CD4-positive, alpha-beta T cell (primary cell): ENCODE measurements around the gene SAMD4A. TPM values are rescaled to one million over a fixed set of nuclear protein-coding genes. Genes with fewer than 3 reads are reported as not detected.

Experiments
- ATAC-seq: fragments of 200-7000 bp; cut with Tn5 transposase; one replicate; pipeline ENCODE4 v1.10.0; 2022; ENCODE audit warnings: mild to moderate bottlenecking; ENCODE audit not compliant: poor library complexity
- CTCF ChIA-PET: fragments of 350-600 bp; sonication (Branson Sonifier 250); formaldehyde crosslinking; loops from one replicate; lab custom pipeline; 2021; ENCODE audit warnings: antibody characterized with exemption, inconsistent platforms; lab: Charles Lee
- POLR2A ChIA-PET: fragments of 350-600 bp; sonication (Branson Sonifier 250); formaldehyde crosslinking; loops from one replicate; lab custom pipeline; 2021; ENCODE audit warnings: antibody characterized with exemption, inconsistent platforms; lab: Charles Lee
- DNase-seq, 14 experiments: peaks; one replicate each; pipeline ENCODE4 v3.0.0-alpha.2; 2013 to 2020; ENCODE audit warnings: mixed read lengths in 2 of 14
- H3K27ac ChIP-seq, 2 donors: one replicate each; pipeline versions ENCODE4 v1.5.1 to v1.7.0; 2013; ENCODE audit warnings: low read length in 2 of 2, low read depth in 1 of 2, mild to moderate bottlenecking in 1 of 2
- H3K27me3 ChIP-seq, 2 experiments: 1 replicate in 1 of 2; 2 replicates in 1 of 2; pipeline versions ENCODE4 v1.6.1 to v1.7.0; 2013; ENCODE audit warnings: low read length in 2 of 2, control low read depth in 1 of 2, mild to moderate bottlenecking in 1 of 2, moderate library complexity in 1 of 2; ENCODE audit not compliant: insufficient read depth in 2 of 2, control insufficient read depth in 1 of 2
- H3K36me3 ChIP-seq: one replicate; pipeline ENCODE4 v1.6.1; 2013; ENCODE audit warnings: low read length, control low read depth; ENCODE audit not compliant: insufficient read depth
- H3K4me1 ChIP-seq: one replicate; pipeline ENCODE4 v1.6.1; 2013; ENCODE audit warnings: low read length, control low read depth; ENCODE audit not compliant: insufficient read depth
- H3K4me3 ChIP-seq: one replicate; pipeline ENCODE4 v1.5.1; 2013; ENCODE audit warnings: mild to moderate bottlenecking, low read length, moderate library complexity
- H3K9me3 ChIP-seq, 2 experiments: 1 replicate in 1 of 2; 2 replicates in 1 of 2; pipeline versions ENCODE4 v1.6.1 to v1.7.0; 2013; ENCODE audit warnings: low read length in 2 of 2, mild to moderate bottlenecking in 2 of 2, control low read depth in 1 of 2, moderate library complexity in 1 of 2; ENCODE audit not compliant: control insufficient read depth in 1 of 2, insufficient read depth in 1 of 2
- H3K27ac Mint-ChIP-seq: one replicate; pipeline ENCODE4 v1.8.0; 2020; ENCODE audit warnings: mixed read lengths
- H3K27me3 Mint-ChIP-seq: one replicate; pipeline ENCODE4 v1.8.0; 2021; ENCODE audit warnings: mixed read lengths
- H3K36me3 Mint-ChIP-seq: one replicate; pipeline ENCODE4 v1.8.0; 2021; ENCODE audit warnings: low read depth, mixed read lengths
- H3K4me1 Mint-ChIP-seq: one replicate; pipeline ENCODE4 v1.8.0; 2021; ENCODE audit warnings: low read depth, mixed read lengths
- H3K4me3 Mint-ChIP-seq: one replicate; pipeline ENCODE4 v1.8.0; 2020; ENCODE audit warnings: mild to moderate bottlenecking, mixed read lengths
- H3K9me3 Mint-ChIP-seq: one replicate; pipeline ENCODE4 v1.8.0; 2020; ENCODE audit warnings: mixed read lengths
- intact Hi-C, 2 experiments: fragments of 100-400 bp; cut with DNase I in 1 of 2; cut with micrococcal nuclease in 1 of 2; formaldehyde crosslinking; loops; one replicate each; pipeline versions ENCODE4 v1.15.1 to v1.9.0; 2023 to 2025; cut with DNase I, micrococcal nuclease
- total RNA-seq, 174 experiments: library from RNA in 2 of 174; stranded (reverse) in 2 of 174; gene quantifications; one replicate each; pipeline ENCODE4 v1.2.3 and lab custom pipeline; 2021 to 2026
- TF ChIP-seq, protein P1 (sequence below): fragments of 200-600 bp; IDR thresholded peaks from one replicate; pipeline ENCODE4 v1.8.0; 2022; ENCODE audit warnings: antibody characterized with exemption, mild to moderate bottlenecking

Gene SAMD4A
- total RNA-seq, 2 experiments from 2014 or later: 1.9 to 2.3 TPM

DNA sequence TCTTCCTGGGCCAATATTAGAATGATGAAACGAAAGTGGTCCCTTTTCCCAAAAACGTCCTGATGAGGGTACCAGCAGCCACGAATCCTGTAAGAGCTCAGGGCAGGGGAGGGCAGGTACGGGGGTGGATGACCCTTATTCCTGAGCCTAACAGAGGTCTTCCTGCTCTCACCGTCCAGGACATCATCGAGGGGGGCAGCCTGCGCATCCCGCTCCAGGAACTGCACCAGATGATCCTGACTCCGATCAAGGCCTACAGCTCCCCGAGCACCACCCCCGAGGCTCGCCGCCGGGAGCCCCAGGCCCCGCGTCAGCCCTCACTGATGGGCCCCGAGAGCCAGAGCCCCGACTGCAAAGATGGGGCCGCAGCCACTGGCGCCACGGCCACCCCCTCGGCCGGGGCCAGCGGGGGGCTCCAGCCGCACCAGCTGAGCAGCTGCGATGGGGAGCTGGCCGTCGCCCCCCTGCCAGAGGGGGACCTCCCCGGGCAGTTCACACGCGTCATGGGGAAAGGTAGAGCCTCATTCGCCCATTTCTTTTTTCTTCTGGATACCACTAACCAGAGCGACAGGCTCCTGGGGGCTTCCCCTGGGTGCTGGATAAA is 193.2 kb downstream of the SAMD4A start:
- H3K4me1 Mint-ChIP-seq: peaks cover 11% of the 10 kb centered on the region
- H3K36me3 Mint-ChIP-seq: no peaks in the 10 kb centered on the region
- TF ChIP-seq, protein P1, sequence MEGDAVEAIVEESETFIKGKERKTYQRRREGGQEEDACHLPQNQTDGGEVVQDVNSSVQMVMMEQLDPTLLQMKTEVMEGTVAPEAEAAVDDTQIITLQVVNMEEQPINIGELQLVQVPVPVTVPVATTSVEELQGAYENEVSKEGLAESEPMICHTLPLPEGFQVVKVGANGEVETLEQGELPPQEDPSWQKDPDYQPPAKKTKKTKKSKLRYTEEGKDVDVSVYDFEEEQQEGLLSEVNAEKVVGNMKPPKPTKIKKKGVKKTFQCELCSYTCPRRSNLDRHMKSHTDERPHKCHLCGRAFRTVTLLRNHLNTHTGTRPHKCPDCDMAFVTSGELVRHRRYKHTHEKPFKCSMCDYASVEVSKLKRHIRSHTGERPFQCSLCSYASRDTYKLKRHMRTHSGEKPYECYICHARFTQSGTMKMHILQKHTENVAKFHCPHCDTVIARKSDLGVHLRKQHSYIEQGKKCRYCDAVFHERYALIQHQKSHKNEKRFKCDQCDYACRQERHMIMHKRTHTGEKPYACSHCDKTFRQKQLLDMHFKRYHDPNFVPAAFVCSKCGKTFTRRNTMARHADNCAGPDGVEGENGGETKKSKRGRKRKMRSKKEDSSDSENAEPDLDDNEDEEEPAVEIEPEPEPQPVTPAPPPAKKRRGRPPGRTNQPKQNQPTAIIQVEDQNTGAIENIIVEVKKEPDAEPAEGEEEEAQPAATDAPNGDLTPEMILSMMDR: no peak
- peaks cover 5% of the 10 kb centered on the region for H3K27me3 Mint-ChIP-seq
- Histone ChIP-seq H3K36me3 (no peaks in the 10 kb centered on the region), H3K4me3 (no peak overlapping the region), H3K9me3 (no peaks in the 10 kb centered on the region), H3K27ac (no peak overlapping the region), H3K4me1 (peaks cover 6% of the 10 kb centered on the region), H3K27me3 (no peaks in the 10 kb centered on the region)
- intact Hi-C loops: loop anchor here in 1 of 2 experiments (5.0 kb wide), 1 partner anchor 63 kb away; no protein-coding TSS in a partner anchor
- H3K27ac Mint-ChIP-seq: no peak overlapping the region
- CTCF ChIA-PET: no interaction called here
- no peak overlapping the region for H3K4me3 Mint-ChIP-seq
- H3K9me3 Mint-ChIP-seq: no peaks in the 10 kb centered on the region
- ATAC-seq: no peak
- POLR2A ChIA-PET: no interaction called here
- DNase-seq: no peak

DNA sequence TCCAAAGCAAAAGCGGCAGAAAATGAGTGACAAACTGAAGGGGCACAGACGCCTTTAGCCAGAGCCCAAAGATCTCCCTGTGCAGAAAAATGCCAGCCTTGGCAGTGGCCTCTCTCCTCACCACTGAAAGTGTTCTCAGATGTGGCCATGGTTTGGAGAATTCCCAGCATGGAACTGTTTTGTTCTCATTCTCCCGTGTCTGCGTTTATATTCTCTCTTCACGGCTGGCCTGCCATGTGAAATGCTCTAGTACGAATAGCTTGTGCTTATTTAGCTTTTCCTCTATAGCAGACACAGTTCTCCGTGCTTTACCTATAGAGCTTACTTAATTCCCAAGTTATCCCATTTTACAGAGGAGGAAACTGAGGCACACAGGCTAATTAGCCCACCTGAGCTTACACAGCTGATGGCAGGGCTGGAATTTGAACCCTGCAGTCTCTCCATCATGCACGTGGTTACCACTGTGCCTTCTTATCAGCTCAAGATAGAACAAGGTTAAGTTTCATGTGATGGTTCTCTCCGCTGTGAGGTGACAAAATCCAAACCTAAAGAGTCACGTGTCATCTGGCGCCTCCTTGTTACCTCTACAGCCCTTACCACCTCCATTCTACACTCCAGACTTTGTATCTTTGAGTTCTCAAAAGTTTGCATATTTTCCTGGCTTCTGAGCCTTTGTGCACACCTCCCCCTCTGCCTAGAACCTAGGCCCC is 194.1 kb downstream of the SAMD4A start:
- H3K27me3 Mint-ChIP-seq: peaks cover 9% of the 10 kb centered on the region
- no peak for ATAC-seq

DNA sequence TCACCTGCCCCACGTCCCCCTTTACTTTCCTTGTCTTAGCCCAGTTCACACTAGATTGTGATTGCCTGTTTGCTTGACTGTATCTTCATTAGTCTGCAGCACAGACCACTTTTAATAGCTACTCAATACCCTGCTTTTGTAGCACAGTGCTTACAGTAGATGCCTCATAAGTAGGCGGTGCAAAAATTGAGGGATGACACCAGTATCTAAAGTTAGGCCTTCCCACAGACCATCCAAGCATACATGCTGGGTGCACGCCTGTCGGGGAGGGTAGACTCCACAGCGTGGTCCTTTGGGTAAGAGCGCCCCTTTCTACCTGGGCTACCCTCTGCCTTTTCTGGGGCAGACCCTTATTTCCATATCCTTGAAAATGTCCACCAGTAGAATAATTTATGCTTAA is 194.9 kb downstream of the SAMD4A start:
- ATAC-seq (no peak), DNase-seq (no peak)
- Mint-ChIP-seq H3K36me3 (no peaks in the 10 kb centered on the region), H3K4me3 (no peak overlapping the region), H3K4me1 (peaks cover 11% of the 10 kb centered on the region), H3K9me3 (no peaks in the 10 kb centered on the region), H3K27ac (no peak overlapping the region), H3K27me3 (peaks cover 9% of the 10 kb centered on the region)
- CTCF ChIA-PET: no interaction called here
- Histone ChIP-seq H3K4me3 (no peak overlapping the region), H3K36me3 (no peaks in the 10 kb centered on the region), H3K27ac (no peak overlapping the region), H3K27me3 (no peaks in the 10 kb centered on the region), H3K4me1 (peaks cover 6% of the 10 kb centered on the region), H3K9me3 (no peaks in the 10 kb centered on the region)
- intact Hi-C loops: no loop called here
- POLR2A ChIA-PET: no interaction called here
- TF ChIP-seq, protein P1: no peak

More for the DNA sequence above, 194.1 kb downstream of the SAMD4A start:
- no peak for DNase-seq
- no peak overlapping the region for H3K27ac ChIP-seq
- TF ChIP-seq, protein P1: no peak
- ChIA-PET CTCF (no interaction called here), POLR2A (no interaction called here)
- H3K36me3 Mint-ChIP-seq: no peaks in the 10 kb centered on the region
- peaks cover 11% of the 10 kb centered on the region for H3K4me1 Mint-ChIP-seq
- no peak overlapping the region for H3K4me3 Mint-ChIP-seq
- H3K27ac Mint-ChIP-seq: no peak overlapping the region
- no peaks in the 10 kb centered on the region for H3K9me3 Mint-ChIP-seq
- H3K27me3 ChIP-seq: no peaks in the 10 kb centered on the region
- no peaks in the 10 kb centered on the region for H3K9me3 ChIP-seq
- no peak overlapping the region for H3K4me3 ChIP-seq
- peaks cover 6% of the 10 kb centered on the region for H3K4me1 ChIP-seq
- intact Hi-C loops: no loop called here
- no peaks in the 10 kb centered on the region for H3K36me3 ChIP-seq
